ENCODE measurements around the gene SART3.

- TF ChIP-seq CTCF (IDR thresholded peaks at IDR 0.05 in 8 of 11, conservative IDR thresholded peaks at IDR 0.05 in 3 of 11) (no peak), POLR2A (IDR thresholded peaks at IDR 0.05) (no peak)
These were observed 42.1 kb downstream of the SART3 start for GRCh38 chr12:108518716-108519496.
